Keratinocyte (primary cell): ENCODE data around the gene STXBP1.

Experiments used
- EZH2 ChIP-seq: IDR thresholded peaks from one replicate; pipeline ENCODE4 v1.6.1; 2012; ENCODE audit warnings: inconsistent platforms, mild to moderate bottlenecking, low read length, moderate library complexity
- TF ChIP-seq, protein P1 (sequence below), 3 experiments: IDR thresholded peaks in 1 of 3; conservative IDR thresholded peaks in 1 of 3; optimal IDR thresholded peaks in 1 of 3; 2 replicates in 2 of 3; 3 replicates in 1 of 3; pipeline versions ENCODE3 to v1.5.1; 2011; ENCODE audit warnings: low read length in 3 of 3, mild to moderate bottlenecking in 3 of 3, moderate library complexity in 2 of 3, control low read depth in 1 of 3, inconsistent platforms in 1 of 3; ENCODE audit not compliant: insufficient read depth in 2 of 3; ENCODE audit errors: extremely low read depth in 1 of 3

GRCh38 chr9:127730262-127730661 lies 118.2 kb downstream of the STXBP1 start:
- TF ChIP-seq, protein P1, sequence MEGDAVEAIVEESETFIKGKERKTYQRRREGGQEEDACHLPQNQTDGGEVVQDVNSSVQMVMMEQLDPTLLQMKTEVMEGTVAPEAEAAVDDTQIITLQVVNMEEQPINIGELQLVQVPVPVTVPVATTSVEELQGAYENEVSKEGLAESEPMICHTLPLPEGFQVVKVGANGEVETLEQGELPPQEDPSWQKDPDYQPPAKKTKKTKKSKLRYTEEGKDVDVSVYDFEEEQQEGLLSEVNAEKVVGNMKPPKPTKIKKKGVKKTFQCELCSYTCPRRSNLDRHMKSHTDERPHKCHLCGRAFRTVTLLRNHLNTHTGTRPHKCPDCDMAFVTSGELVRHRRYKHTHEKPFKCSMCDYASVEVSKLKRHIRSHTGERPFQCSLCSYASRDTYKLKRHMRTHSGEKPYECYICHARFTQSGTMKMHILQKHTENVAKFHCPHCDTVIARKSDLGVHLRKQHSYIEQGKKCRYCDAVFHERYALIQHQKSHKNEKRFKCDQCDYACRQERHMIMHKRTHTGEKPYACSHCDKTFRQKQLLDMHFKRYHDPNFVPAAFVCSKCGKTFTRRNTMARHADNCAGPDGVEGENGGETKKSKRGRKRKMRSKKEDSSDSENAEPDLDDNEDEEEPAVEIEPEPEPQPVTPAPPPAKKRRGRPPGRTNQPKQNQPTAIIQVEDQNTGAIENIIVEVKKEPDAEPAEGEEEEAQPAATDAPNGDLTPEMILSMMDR (optimal IDR thresholded peaks at IDR 0.05 in 1 of 3, IDR thresholded peaks at IDR 0.05 in 1 of 3, conservative IDR thresholded peaks at IDR 0.05 in 1 of 3; ENCODE audit: extremely low read depth in 1 of 3, insufficient read depth in 2 of 3, low read length in 3 of 3) = no peak
- no peak for TF ChIP-seq EZH2
